ENCODE results near the gene MAP2K4.

The MAP2K4 gene

DNA sequence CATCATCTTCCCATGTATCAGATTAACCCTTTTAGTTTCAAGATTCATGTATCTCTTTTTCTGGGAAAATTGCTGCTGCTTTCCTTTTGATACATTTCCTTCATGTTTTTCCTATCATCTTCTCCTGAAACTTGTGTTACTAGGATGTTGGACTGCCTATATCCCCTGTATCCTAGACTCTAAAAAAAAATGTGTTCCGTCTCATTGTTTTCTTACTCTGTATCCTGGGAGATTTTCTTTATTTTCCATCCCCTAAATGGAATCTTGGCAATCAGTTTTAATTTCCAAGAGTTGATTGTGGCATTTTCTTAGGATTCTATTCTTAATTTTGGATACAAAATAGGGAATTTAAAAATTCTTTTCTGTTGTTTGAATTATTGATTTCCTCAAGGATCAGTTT is 36.8 kb downstream of the MAP2K4 start:
- Histone ChIP-seq H3K4me1 (ENCODE audit: control insufficient read depth in 1 of 2, insufficient read depth in 1 of 2, low read depth in 1 of 2, low read length in 1 of 2) (no peaks in the 10 kb centered on the region), H3K27me3 (no peaks in the 10 kb centered on the region)

DNA sequence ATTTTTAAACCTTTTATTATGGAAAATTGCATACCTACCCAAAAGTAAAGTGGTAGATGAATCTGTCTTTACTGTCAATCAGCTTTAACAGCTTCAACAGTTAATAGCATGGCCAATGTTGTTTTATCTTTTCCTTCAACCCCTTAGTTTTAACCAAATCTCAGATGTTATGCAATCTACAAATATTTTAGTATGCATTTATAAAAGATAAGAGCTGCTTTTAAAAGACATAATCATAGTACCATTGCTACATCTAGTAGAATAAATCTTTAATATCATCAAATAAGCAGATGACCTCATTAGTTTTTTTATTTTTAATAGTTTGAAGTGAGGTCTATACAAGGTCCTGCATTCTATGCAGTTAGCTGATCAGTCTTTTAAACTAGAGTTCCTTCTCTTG is 37.9 kb downstream of the MAP2K4 start:
- Histone ChIP-seq H3K4me3 (ENCODE audit: low read depth in 1 of 2, low read length in 1 of 2) (no peak overlapping the region), H3K4me1 (ENCODE audit: control insufficient read depth in 1 of 2, insufficient read depth in 1 of 2, low read depth in 1 of 2, low read length in 1 of 2) (no peaks in the 10 kb centered on the region), H3K36me3 (peaks cover 10% of the 10 kb centered on the region), H3K27me3 (no peaks in the 10 kb centered on the region), H3K9me3 (no peaks in the 10 kb centered on the region), H3K27ac (no peak overlapping the region)
- TF ChIP-seq, protein P1, sequence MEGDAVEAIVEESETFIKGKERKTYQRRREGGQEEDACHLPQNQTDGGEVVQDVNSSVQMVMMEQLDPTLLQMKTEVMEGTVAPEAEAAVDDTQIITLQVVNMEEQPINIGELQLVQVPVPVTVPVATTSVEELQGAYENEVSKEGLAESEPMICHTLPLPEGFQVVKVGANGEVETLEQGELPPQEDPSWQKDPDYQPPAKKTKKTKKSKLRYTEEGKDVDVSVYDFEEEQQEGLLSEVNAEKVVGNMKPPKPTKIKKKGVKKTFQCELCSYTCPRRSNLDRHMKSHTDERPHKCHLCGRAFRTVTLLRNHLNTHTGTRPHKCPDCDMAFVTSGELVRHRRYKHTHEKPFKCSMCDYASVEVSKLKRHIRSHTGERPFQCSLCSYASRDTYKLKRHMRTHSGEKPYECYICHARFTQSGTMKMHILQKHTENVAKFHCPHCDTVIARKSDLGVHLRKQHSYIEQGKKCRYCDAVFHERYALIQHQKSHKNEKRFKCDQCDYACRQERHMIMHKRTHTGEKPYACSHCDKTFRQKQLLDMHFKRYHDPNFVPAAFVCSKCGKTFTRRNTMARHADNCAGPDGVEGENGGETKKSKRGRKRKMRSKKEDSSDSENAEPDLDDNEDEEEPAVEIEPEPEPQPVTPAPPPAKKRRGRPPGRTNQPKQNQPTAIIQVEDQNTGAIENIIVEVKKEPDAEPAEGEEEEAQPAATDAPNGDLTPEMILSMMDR (IDR thresholded peaks at IDR 0.05), result no peak

More for the DNA sequence above, 36.8 kb downstream of the MAP2K4 start:
- Histone ChIP-seq H3K36me3 (peaks cover 10% of the 10 kb centered on the region), H3K9me3 (no peaks in the 10 kb centered on the region), H3K27ac (no peak overlapping the region), H3K4me3 (ENCODE audit: low read depth in 1 of 2, low read length in 1 of 2) (no peak overlapping the region)
- TF ChIP-seq, protein P1 (IDR thresholded peaks at IDR 0.05), result no peak

DNA sequence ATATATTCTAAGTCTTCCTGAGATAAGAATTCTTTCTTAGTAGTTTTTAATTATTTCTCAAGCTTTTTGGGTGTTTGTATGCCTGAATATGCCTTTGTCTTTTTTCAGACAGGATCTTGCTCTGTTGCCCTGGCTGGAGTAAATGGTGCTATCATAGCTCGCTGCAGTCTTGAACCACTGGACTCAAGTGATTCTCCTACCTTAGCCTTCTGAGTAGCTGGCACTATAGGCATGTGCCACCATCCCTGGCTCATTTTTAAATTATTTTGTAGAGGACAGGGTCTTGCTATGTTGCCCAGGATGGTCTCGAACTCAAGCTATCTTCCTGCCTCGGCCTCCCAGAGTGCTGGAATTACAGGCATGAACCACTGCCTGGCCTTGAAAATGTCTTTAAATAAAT is 41.6 kb downstream of the MAP2K4 start:
- Histone ChIP-seq H3K27me3 (no peaks in the 10 kb centered on the region), H3K36me3 (peaks cover 12% of the 10 kb centered on the region), H3K9me3 (no peaks in the 10 kb centered on the region), H3K4me1 (ENCODE audit: control insufficient read depth in 1 of 2, insufficient read depth in 1 of 2, low read depth in 1 of 2, low read length in 1 of 2) (no peaks in the 10 kb centered on the region), H3K27ac (no peak overlapping the region), H3K4me3 (ENCODE audit: low read depth in 1 of 2, low read length in 1 of 2) (no peak overlapping the region)
- TF ChIP-seq, protein P1 (IDR thresholded peaks at IDR 0.05), result no peak

DNA sequence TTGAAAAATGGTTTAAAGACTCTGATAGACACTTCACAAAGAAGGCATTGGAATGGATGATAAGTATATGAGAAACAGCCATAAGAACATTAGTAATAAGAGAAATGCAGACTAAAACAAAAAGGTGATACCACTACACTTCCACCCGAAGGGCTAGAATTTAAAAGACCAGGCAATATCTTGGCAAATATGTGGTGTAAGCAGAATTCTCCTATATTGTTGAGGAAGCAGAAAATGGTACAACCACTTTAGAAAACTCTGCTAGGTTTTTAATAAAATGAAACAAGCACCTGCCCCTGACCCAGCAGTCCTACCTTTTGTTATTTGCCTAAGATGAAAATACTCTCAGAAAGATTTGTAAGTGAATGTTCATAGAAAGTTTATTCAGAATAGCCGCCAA is 43.7 kb downstream of the MAP2K4 start:
- no peaks in the 10 kb centered on the region for H3K9me3 ChIP-seq
- H3K4me3 ChIP-seq (ENCODE audit: low read depth in 1 of 2, low read length in 1 of 2), result no peak overlapping the region
- TF ChIP-seq, protein P1 (IDR thresholded peaks at IDR 0.05), result no peak
- no peak overlapping the region for H3K27ac ChIP-seq
- no peaks in the 10 kb centered on the region for H3K4me1 ChIP-seq (ENCODE audit: control insufficient read depth in 1 of 2, insufficient read depth in 1 of 2, low read depth in 1 of 2, low read length in 1 of 2)
- H3K27me3 ChIP-seq, result no peaks in the 10 kb centered on the region
- peaks cover 12% of the 10 kb centered on the region for H3K36me3 ChIP-seq

DNA sequence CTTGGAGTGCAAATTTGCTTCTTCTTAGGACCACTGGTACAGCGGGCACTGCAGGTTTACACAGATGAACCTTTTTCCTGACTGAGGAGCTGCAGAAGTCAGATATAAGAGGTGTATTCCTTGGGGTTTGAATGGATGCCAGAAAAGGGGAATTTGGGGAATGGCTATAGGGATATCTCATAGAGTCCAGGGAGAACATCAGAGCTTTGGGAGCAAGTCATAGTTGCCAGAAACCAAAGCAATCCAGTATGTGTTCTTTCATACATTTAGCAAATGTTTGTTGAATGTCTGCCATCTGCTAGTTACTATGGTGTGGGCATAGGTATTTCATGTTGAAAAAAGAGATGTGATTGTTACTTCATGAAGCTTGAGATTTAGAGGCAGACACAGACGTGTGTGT is 46.8 kb downstream of the MAP2K4 start:
- Histone ChIP-seq H3K27me3 (no peaks in the 10 kb centered on the region), H3K4me1 (ENCODE audit: control insufficient read depth in 1 of 2, insufficient read depth in 1 of 2, low read depth in 1 of 2, low read length in 1 of 2) (no peaks in the 10 kb centered on the region), H3K4me3 (ENCODE audit: low read depth in 1 of 2, low read length in 1 of 2) (no peak overlapping the region), H3K27ac (no peak overlapping the region), H3K36me3 (peaks cover 5% of the 10 kb centered on the region), H3K9me3 (no peaks in the 10 kb centered on the region)
- TF ChIP-seq, protein P1 (IDR thresholded peaks at IDR 0.05), result no peak

DNA sequence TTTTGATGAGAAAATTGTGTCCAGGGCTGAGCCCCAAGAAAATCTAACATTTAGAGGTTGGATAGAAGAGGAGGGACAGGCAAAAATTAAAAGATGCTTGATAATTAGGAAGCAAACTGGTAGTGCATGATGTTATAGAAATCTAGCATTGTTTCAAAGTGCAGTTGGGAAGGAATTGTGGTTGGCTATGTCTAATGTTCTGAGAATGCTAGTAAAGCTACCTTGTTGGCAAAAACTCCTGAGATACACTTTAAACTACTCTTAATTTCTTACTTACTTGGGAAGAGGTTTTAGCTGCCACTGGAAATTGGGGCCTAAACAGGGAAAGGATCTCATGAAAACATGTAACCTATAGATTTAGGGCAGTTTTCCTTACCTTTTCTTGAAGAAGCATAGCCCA is 48.3 kb downstream of the MAP2K4 start:
- Histone ChIP-seq H3K4me1 (ENCODE audit: control insufficient read depth in 1 of 2, insufficient read depth in 1 of 2, low read depth in 1 of 2, low read length in 1 of 2) (no peaks in the 10 kb centered on the region), H3K36me3 (peaks cover 5% of the 10 kb centered on the region), H3K27ac (peak overlapping the region; percentile 29), H3K9me3 (no peaks in the 10 kb centered on the region), H3K4me3 (ENCODE audit: low read depth in 1 of 2, low read length in 1 of 2) (no peak overlapping the region), H3K27me3 (no peaks in the 10 kb centered on the region)
- TF ChIP-seq, protein P1 (IDR thresholded peaks at IDR 0.05), result no peak

All from neutrophil (primary cell).